AML-193 (cell line): ENCODE measurements around the gene AKAP7.
"Not testable (repeated sequence)": the region's sequence is repeated elsewhere in the genome, so short reads cannot be mapped to it uniquely, and the experiment has no call there.

Experiments
- DNase-seq, 2 experiments: peaks; one replicate each; lab custom pipeline; 2025; lab: John Stamatoyannopoulos, UW

The AKAP7 gene

DNA sequence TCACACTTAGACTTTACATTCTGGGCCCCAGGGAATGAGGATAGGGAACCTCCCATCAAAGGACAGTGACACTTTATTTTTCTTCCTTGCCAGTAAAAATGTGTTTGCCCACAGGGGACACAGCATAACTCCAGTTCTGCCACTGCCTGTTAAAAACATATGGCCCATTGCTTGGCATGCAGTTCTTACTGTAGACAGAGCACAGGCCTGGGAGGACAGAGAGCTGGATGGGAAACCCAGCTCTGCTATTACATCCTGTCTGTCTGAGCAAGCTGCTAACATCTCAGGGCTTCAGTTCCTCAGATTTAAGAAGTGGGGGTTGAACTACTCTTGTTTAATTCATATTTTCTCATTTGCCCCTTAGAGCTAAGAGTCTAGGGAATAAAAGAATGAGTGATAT lies 120.2 kb downstream of the AKAP7 start:
- no peak for DNase-seq

DNA sequence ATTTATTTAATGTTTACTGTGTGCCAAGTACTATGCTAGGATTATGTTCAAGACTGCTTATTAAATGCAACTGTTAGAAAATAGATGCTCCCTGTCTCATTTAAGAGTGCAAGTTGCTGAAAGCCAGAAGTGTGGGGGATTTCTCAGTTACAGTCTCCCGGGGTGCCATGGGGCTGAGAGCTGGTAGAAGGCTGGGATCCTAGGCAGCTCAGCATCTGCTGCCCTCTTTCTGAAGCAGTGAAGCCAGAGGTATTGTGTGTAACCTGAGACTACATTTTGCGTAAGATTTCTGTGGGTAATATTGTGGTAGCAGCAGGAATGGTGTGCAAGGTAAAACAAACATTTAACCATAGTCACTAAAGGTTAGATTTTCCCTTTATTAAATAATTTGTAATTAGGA lies 120.6 kb downstream of the AKAP7 start:
- DNase-seq: no peak

DNA sequence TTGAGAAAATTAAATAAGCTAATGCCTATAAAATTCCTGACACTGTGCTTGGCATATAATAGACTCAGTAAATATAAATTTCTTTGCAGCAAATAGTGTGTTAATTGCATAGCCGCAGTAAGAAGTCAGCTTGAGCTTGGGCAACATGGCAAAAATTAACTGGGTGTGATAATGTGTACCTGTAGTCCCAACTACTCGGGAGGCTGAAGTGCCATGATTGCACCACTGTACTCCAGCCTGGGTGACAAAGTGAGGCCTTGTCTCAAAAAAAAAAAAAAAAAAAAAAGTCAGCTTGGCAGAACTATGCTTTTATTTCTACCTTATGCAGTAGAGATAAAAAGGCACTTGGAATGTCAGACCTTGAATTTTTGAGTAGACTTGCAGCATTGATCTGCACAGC lies 121.8 kb downstream of the AKAP7 start:
- DNase-seq: no peak

DNA sequence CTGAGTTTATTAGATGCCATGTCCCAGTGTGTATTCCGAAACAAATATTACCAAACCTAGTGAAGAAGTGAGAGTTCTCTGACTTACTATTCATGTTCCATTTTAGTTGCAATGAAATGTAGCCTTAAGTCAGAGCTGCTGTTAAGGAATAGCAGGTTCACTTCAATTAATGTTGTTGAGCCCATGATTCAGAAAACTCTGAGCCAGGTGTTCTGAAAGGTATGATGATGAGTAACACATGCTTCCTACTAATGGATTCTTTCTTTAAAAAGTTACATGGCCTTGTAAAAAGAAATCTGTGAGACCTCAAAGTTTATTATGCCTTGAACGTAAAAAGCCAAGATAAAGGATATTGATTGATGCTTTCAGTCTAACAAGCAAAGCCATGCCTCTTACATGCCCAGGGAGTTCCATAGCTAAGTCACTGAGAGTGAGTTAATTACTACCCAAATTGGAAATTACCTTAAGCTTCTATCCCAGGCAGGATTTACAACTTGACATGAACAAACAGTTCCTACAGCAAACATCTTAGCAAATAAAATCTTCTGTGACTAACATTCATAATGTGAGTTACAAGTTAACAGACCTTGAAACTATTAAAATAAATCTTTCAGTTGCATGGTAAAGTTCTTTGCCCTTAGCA lies 122.9 kb downstream of the AKAP7 start:
- no peak for DNase-seq

DNA sequence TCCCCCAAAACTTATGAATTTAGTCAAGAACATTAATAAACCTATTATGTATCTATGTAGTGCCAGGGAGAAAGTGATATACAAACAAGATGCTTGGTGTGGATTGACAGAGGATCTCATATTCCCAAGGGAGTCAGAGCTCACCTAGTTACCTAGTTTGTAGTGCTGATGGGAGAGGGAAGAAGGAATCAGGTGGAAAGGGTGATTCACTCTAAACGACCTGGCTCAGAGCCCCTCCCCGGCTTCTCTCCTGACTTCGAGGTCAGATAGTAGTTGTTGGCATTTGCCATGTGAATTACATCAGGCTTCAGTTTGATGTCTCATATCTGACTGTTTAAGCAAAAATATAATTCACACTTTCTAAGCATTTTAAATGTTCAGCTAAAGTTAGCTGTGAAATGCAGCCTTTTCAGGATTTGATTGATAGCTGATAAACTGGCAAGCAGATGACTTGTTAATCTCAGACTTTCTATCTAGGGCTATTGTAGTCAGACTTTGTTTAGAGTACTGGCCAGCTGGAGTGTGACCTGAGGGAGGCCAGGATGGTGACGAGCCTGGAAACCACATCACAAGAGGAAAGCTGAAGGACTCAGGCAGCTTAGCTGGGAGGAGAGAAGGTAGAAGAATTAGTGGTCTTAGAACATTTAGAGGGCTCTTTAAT lies 123.7 kb downstream of the AKAP7 start:
- DNase-seq: no peak

DNA sequence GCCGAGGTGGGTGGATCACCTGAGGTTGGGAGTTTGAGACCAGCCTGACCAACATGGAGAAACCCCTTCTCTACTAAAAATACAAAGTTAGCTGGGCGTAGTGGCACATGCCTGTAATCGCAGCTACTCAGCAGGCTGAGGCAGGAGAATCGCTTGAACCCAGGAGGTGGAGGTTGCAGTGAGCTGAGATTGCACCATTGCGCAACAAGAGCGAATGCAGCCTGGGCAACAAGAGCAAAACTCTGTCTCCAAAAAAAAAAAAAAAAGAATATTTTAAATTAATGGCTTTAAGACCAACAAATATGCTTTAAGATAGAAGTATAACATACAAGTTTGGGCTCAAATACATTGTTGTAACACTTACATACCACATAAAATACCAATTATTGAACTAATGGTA lies 125.7 kb downstream of the AKAP7 start:
- not testable (repeated sequence) for DNase-seq

DNA sequence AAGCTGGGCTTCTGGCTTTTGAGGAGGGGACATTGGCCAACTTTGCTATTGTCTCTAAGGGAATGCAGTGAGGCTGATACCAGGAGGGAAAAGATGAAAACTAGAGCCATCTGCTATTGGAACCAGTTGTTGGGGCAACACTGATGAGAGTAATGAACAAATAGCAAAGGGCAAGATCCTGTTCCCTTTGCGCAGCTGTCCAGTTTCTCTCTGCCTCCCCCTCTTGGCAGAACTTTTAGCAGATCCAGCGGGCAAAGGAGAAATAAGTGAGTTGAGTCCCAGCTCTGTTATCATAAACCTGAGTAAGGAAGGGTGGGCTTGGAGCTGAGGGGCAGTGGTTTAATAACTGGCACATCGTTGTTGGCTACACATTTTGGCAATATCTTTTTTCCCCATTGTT lies 126.8 kb downstream of the AKAP7 start:
- DNase-seq: no peak

DNA sequence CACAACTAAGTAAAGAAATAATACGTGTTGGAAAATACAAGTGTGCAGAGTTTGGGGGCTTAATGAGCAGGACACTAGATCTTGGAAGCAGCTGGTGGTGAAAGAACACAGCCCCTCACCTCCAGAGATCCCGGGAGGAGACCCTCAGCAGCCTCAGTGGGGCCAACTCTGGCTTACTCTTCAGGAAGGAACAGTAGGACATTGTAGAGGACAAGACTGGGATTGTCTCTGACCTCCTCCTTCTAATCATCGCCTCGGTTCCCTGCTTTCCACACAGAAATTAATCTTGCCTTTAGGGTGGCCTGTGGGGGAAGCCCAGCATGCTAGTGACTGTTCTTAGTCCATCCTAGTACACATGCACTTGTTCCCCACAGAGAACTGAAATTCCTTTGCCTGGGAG lies 130.7 kb downstream of the AKAP7 start:
- no peak for DNase-seq

DNA sequence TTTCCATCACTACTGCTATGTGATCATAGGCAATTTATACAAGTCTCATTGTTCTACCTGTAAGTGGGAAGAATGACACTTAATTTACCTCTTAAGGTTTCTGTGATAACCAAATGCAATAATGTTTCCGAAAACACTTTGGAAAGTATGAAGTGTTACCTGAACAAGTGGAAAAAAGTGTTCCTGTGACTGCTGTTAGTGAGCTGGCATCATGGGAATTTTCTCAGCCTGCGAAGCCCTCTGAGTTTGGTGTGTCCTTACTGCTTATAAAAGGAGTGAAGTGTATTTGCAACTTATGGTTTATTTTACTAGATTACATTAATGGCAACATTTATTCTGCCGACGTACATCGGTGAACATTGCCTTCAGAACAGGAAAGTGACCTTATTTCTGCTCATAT lies 133.0 kb downstream of the AKAP7 start:
- DNase-seq: no peak

DNA sequence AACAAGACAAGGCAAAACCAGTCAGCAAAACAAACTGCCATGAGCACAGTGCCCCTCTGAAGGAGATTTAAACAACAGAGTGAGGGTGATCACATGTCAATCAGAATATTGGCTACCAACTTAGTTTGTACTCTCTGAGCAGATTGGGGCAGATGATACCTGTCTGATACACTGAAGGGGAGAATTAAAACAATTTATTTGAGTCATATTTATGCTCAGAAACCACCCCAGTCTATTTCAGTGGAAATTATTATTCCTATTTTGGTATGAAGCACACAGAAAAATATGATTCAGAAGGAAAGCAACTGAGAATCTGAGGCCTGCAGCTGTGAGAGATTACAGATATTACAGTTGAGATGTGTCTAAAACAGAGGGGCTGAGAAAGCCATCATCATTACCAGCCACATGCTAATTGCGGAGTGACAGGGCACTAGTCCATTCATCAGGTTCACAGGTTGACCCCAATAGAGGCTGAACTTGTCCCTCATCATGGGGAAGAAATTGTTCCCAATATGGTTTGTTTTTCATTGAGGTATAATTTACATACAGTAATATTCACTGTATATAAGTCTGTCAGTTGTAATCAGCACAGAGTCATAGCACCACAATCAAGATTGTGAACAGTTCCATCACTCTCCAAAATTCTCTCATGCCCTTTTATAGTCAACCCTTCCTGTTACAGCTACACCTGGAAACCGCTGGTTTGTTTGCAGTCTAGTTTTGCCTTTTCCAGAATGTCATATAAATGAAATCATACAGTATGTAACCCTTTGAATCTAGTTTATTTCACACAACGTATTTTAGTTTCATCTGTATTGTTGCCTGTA lies 134.5 kb downstream of the AKAP7 start:
- DNase-seq: no peak

DNA sequence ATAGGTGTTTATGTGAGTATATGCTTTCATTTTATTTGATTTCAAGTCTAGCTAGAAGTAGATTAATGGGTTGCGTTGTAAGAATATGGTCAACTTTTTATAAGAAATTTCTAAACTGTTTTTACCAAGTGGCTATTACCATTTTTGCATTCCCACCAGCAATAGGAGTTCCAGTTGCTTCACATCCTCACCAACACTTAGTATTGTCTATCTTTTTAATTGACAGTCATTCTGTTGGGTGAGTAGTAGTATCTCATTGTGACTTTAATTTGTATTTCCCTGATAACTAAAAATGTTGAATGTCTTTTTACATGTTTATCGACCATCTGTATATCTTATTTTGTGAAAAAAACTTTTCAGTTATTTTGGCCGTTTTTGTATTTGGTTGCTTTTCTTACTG lies 135.3 kb downstream of the AKAP7 start:
- DNase-seq: no peak

DNA sequence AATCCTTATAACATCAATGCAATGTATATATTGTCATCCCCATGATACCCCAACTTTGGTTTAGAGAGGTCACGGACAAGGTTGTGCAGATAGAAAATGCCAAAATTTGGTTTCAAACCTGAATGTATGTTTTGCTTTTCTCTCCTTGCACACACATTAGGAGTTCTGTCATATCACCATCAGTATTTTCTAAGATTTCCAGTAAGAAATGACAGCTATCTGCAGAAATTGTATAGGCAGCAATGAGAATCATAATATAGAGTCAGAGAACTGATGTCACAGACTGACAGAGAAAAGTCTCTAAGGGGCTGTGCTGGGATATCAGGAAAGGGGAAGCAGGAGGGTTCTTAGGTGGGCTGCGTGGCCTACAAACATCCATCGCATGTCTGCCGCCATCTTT lies 140.0 kb downstream of the AKAP7 start:
- DNase-seq: no peak

DNA sequence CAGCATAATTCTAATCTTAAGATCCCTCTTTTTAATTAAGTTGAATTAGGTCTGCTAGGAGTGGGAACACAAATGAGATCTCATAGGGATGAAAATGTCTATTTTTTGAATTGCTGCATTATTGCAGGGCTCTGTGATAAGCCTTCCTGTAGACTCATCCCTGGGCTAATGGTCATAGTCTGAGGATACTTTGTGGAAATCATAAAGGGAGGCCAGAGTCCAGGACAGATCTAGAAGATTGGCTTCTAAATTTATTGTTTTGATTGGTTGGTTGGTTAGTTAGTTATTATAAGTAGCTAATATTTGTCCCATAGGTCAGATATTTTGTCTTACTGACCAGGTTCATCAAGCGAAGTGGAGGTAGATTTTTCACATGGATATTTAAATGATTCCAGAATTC lies 142.3 kb downstream of the AKAP7 start:
- DNase-seq: no peak

DNA sequence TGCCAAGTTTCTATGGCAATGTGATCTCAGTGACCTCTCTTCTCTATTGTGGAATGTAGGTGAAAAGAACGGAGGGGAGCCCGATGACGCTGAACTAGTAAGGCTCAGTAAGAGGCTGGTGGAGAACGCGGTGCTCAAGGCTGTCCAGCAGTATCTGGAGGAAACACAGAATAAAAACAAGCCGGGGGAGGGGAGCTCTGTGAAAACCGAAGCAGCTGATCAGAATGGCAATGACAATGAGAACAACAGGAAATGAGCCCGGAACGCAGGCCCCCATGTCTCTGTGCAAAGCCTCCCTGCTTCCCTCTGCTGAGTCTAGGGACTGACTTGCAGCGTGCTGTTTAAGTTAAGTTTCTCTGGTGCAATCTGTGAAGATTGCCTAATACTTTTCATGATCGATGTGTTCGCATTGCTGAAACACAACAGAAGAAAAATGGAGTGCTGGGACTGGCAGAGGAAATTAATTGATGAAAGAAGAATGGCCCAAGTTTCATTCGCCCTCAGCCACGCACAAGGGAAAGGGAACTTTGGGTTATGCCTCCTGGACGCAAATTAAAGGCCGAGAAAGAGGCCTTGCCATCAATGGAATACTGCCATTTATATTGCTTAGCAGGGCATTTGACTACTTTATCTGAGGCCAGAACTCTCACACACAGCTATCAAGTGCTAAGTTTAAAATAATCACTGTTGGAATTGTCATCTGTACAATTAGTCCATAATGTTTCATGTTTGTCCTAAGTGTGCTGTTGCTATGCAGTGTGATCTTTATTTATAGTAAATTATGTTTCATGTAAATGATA lies 146.4 kb downstream of the AKAP7 start:
- peak; percentile 30 to 58 for DNase-seq

DNA sequence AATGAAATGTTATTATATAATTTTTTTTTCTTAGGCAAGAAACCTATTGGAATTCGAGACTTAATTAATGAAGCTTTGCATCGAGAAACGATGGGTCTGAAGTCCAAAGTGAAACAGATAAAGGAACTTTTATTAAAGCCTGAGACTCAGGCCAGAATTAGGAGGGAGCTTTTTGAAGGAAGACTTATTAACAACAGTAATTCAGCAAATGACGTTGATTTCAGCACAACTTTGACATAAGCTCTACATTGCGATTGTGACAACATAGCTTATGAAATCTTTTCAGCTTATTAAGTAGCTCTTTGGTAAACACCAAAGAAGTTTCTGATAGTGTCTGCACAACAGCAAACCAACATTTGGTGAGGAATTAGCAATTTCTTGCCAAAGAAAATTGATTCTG lies 147.1 kb downstream of the AKAP7 start:
- DNase-seq: no peak

DNA sequence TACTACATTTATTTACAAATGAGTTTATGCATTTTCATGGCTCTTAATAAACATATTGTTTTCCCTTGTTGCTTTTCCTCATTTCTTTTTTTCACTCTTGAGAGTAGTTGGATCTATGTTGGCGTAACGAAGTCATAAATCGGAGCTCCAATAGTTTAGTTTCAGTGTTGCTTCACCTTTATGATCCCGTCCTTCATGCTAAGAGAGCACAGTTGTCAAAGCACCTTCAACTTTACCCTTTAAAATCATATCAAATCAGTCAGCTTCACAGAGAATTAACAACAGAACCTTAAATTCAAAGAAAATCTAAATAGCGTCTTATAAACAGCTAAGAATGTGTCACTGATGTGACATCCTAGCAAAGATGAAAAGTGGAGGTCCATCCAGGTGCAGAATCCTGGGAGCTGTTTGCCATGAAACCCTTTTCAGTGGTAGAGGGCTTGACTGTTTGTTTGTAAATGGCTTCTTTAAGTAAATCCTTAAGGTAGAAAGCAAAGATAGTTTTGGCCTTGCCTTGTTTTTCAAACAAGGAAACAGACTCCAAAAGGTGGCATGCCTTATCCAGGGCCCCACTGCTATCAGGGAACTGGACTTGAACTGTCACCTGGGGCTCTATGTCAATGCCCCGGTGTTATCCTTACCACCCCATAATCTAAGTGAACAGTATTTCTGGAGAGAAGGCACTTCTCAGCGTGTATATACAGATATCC lies 148.4 kb downstream of the AKAP7 start:
- no peak for DNase-seq

DNA sequence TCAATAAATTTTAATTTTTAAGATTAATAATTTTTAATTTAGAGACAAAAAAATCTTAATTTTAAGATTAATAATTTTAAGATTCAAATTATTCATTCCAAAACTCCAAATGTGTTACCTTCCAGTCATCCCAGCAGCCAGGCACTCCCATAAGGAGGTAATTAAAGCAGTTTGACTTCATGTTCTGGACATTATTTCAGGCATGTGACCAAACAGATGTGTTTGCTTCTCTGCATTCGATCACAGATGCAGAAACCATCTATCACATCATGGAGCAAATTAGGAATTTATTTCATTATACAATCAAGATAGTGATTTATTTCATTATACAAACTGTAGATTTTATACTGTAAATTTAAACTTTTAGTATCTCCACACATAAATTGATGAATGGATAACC lies 150.3 kb downstream of the AKAP7 start:
- no peak for DNase-seq

DNA sequence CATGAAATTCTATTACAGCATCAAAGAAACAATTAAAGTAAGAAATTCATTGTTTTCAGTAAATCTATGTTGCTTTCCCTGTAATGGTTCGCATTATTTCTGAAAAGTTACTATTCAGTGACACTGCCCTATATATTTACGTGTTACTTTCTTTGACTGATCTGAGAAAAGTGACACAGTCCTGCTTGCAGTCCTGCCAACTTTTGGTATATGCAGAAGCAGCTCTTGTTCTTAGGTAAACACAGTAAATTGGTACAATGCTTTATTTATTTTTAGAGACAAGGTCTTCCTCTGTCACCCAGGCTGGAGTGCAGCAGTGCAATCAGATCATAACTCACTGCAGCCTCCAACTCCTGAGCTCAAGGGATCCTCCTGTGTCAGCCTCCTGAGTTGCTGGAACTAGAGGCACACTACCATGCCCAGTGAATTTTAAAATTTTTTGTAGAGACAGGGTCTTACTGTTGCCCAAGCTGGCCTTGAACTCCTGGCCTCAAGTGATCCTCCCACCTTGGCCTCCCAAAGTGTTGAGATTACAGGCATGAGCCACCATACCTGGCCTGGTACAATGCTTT lies 151.3 kb downstream of the AKAP7 start:
- DNase-seq: no peak

DNA sequence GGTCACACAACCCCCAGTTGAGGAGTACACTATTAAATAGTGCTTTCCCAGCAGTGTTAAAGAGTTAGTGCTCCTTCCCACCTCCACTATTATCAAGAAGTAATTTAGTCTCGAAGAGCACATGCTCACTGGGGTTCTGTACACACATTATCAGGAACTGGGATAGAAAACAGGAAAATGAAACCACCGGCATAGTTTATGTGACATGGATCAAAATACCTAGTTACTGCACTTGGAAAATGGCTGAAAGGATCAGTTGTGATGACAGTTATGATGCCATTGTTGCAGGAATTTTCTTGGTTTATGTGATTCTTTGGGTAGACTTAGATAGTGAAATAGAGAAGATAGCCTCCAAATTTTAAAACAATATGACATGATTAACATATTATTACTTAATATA lies 152.9 kb downstream of the AKAP7 start:
- no peak for DNase-seq

DNA sequence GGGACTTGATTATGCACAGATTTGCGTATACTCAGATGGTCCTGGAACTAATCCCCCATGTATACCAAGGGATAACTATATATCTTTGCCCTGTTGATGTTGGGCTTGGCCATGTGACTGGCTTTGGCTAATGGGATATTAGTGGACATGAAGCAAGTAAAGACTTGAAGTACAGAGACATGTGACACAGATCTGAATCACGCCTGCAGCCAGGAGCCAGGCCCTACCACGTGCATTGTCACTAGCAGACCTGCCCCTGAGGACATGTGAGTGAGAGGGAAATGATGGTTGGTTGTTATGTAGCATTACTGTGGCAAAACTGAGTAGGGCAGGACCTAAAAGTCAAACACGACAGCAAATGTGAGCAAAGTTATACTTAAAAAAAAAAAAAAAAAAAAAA lies 155.7 kb downstream of the AKAP7 start:
- no peak for DNase-seq

DNA sequence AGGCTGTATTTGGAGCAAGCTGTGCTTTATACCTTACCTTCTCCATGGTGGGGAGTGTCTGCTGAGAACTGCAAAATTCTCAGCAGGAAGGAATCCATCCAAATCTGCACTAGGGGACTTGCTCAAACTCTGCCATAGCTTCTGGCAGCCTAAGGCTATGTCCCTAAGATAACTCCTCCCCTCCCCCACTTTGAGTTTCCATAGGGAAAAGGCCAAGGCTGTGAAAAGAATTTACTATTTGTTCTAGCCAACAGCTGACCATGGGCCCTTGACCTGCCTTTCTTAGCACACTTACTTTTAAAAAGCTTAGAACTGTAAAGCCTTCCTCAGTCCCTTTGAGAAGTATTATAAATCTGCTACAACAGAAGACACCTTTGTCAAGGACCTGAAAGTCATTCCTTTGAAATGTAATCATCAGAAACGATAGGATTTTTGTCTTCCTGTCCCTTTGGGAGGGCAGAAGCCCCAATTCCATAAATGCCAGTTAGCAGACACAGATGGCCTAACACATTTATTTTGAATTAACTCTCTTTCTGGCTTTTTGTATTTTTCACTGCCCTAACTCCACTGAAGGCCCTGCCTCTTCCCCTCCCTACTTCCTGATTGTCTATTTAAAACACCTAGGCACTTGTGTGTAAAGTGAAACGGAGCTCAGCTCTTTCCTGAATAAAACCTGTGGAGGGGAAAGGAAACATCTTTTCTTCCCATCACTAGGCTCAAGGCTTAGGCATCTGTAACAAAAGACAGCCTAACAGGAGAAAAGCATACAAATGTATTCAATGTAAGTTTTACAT lies 157.1 kb downstream of the AKAP7 start:
- DNase-seq: no peak
